Glomerular visceral epithelial cell (primary cell): Measurements from ENCODE around the gene KCNMA1.

Experiments used
- DNase-seq: peaks from one replicate; pipeline ENCODE4 v3.0.0-alpha.2; 2016; ENCODE audit errors: extremely low spot score

The KCNMA1 gene

GRCh38 chr10:76902949-76903348, 734.7 kb downstream of the KCNMA1 start:
- DNase-seq = no peak

GRCh38 chr10:76901701-76902100, 735.9 kb downstream of the KCNMA1 start:
- DNase-seq = no peak

GRCh38 chr10:76899490-76899889, 738.1 kb downstream of the KCNMA1 start:
- DNase-seq = no peak

- no peak for DNase-seq
Measured at GRCh38 chr10:76892766-76893479, 744.7 kb downstream of the KCNMA1 start.

- DNase-seq = no peak
Measured at GRCh38 chr10:76887223-76888010, 750.2 kb downstream of the KCNMA1 start.

GRCh38 chr10:76885816-76886215, 751.8 kb downstream of the KCNMA1 start:
- no peak for DNase-seq

- DNase-seq = no peak
Measured at GRCh38 chr10:76884673-76885275, 752.8 kb downstream of the KCNMA1 start.

GRCh38 chr10:76883596-76883995, 754.0 kb downstream of the KCNMA1 start:
- DNase-seq = no peak

- no peak for DNase-seq
Measured at GRCh38 chr10:76882796-76883195, 754.8 kb downstream of the KCNMA1 start.

- DNase-seq = no peak
Measured at GRCh38 chr10:76882245-76882644, 755.4 kb downstream of the KCNMA1 start.

- no peak for DNase-seq
Measured at GRCh38 chr10:76881477-76882220, 756.0 kb downstream of the KCNMA1 start.

GRCh38 chr10:76880931-76881330, 756.7 kb downstream of the KCNMA1 start:
- no peak for DNase-seq

- no peak for DNase-seq
Measured at GRCh38 chr10:76879116-76879913, 758.3 kb downstream of the KCNMA1 start.

GRCh38 chr10:76878514-76878913, 759.1 kb downstream of the KCNMA1 start:
- DNase-seq = no peak

GRCh38 chr10:76874896-76875295, 762.7 kb downstream of the KCNMA1 start:
- no peak for DNase-seq

- no peak for DNase-seq
Measured at GRCh38 chr10:76874176-76874575, 763.4 kb downstream of the KCNMA1 start.

- DNase-seq = no peak
Measured at GRCh38 chr10:76871697-76872295, 765.8 kb downstream of the KCNMA1 start.

- no peak for DNase-seq
Measured at GRCh38 chr10:76869931-76870330, 767.7 kb downstream of the KCNMA1 start.

GRCh38 chr10:76868098-76868977, 769.3 kb downstream of the KCNMA1 start:
- no peak for DNase-seq
